Effector CD4-positive, alpha-beta T cell (primary cell): ENCODE data around the gene TRAT1.

ENCODE experiments used
- DNase-seq: peaks from one replicate; pipeline ENCODE4 v3.0.0-alpha.2; 2020

The TRAT1 gene

GRCh38 chr3:108862865-108863798 is 40.5 kb downstream of the TRAT1 start:
- no peak for DNase-seq

GRCh38 chr3:108863799-108864135 is 41.2 kb downstream of the TRAT1 start:
- no peak for DNase-seq

- DNase-seq = no peak
Observed at GRCh38 chr3:108877901-108878300, 55.3 kb downstream of the TRAT1 start.

- no peak for DNase-seq
Observed at GRCh38 chr3:108879915-108880314, 57.3 kb downstream of the TRAT1 start.

- DNase-seq = no peak
Observed at GRCh38 chr3:108882762-108883161, 60.2 kb downstream of the TRAT1 start.

GRCh38 chr3:108883373-108883772 is 60.8 kb downstream of the TRAT1 start:
- no peak for DNase-seq

- no peak for DNase-seq
Observed at GRCh38 chr3:108887121-108887520, 64.5 kb downstream of the TRAT1 start.

GRCh38 chr3:108887777-108888176 is 65.2 kb downstream of the TRAT1 start:
- DNase-seq = no peak

GRCh38 chr3:108891833-108892232 is 69.2 kb downstream of the TRAT1 start:
- DNase-seq = no peak

GRCh38 chr3:108894981-108895380 is 72.4 kb downstream of the TRAT1 start:
- DNase-seq = no peak

GRCh38 chr3:108897883-108898282 is 75.3 kb downstream of the TRAT1 start:
- no peak for DNase-seq

GRCh38 chr3:108899530-108899929 is 76.9 kb downstream of the TRAT1 start:
- no peak for DNase-seq
